Measurements from ENCODE around the gene CAMK2N2.

Gene CAMK2N2

DNA sequence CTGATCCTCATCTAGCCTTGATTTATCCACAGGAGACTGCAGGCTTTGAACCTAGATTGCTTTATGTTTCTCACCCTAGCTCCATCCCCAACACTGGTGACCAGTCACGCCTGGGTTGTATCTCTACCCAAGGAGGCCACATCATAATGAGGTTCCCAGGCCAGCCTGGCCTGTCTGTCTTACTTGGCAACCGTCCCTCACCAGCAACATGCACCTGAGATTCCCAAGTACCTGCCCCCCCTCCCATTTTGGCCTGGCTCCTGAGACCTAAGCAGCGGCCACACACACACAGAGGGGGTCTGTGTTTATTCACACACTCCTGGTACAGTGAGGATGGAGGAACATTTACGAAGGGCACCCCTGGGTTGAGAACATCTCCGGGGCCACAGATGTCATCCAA, 2.4 kb downstream of the CAMK2N2 start:
- no peak for DNase-seq (ENCODE audit: low spot score)
- TF ChIP-seq, protein P1, sequence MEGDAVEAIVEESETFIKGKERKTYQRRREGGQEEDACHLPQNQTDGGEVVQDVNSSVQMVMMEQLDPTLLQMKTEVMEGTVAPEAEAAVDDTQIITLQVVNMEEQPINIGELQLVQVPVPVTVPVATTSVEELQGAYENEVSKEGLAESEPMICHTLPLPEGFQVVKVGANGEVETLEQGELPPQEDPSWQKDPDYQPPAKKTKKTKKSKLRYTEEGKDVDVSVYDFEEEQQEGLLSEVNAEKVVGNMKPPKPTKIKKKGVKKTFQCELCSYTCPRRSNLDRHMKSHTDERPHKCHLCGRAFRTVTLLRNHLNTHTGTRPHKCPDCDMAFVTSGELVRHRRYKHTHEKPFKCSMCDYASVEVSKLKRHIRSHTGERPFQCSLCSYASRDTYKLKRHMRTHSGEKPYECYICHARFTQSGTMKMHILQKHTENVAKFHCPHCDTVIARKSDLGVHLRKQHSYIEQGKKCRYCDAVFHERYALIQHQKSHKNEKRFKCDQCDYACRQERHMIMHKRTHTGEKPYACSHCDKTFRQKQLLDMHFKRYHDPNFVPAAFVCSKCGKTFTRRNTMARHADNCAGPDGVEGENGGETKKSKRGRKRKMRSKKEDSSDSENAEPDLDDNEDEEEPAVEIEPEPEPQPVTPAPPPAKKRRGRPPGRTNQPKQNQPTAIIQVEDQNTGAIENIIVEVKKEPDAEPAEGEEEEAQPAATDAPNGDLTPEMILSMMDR (IDR thresholded peaks at IDR 0.05; ENCODE audit: extremely low read depth, missing control alignments), result no peak

GRCh38 chr3:184257083-184257915, 4.1 kb downstream of the CAMK2N2 start:
- DNase-seq (ENCODE audit: low spot score), result no peak

GRCh38 chr3:184255291-184256039, 5.9 kb downstream of the CAMK2N2 start:
- no peak for DNase-seq (ENCODE audit: low spot score)
- TF ChIP-seq, protein P1 (IDR thresholded peaks at IDR 0.05; ENCODE audit: extremely low read depth, missing control alignments), result no peak

More at GRCh38 chr3:184257083-184257915, 4.1 kb downstream of the CAMK2N2 start:
- TF ChIP-seq, protein P1 (IDR thresholded peaks at IDR 0.05; ENCODE audit: extremely low read depth, missing control alignments), result no peak

DNA sequence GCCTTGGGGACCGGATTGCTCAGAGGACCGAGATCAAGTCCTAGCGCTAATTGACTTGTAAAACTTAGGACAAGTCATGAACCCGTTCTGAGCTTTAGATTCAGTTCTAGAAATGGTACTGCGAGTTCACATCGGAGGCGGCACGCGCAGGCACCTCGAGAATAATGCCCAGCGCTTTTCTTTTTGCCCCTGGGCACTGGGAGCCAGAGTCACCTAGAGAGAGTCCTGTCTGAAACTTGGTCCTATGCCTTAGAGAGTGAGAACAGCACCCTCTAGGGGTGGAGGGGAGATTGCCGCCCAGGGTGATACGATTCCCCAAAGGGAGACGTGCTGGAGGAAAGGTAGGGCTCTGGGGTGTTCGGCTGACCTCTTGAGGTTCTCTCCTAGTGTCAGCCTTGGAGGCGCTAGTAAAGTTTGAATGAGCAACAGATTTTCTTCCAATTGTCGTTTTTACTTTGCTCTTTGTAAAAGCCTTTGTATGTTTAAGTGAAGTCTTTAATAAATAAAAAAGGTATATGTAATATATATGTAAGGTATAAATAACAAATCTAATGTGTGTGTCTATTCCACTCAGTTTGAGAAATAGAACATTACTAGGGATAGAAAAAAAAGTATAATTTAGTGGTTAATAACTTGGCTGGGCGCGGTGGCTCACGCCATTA, 11.1 kb downstream of the CAMK2N2 start:
- TF ChIP-seq, protein P1 (IDR thresholded peaks at IDR 0.05; ENCODE audit: extremely low read depth, missing control alignments), result peak; percentile 83
- DNase-seq (ENCODE audit: low spot score), result peak; percentile 92

- DNase-seq (ENCODE audit: low spot score), result peak; percentile 97
- TF ChIP-seq, protein P1 (IDR thresholded peaks at IDR 0.05; ENCODE audit: extremely low read depth, missing control alignments), result no peak
These were observed 11.8 kb downstream of the CAMK2N2 start, which contains the start of gene EEF1AKMT4 for GRCh38 chr3:184249412-184250166. Gene EEF1AKMT4 (plus strand): TSS chr3:184249672. CDS start chr3:184249695, 23 bp downstream.

DNA sequence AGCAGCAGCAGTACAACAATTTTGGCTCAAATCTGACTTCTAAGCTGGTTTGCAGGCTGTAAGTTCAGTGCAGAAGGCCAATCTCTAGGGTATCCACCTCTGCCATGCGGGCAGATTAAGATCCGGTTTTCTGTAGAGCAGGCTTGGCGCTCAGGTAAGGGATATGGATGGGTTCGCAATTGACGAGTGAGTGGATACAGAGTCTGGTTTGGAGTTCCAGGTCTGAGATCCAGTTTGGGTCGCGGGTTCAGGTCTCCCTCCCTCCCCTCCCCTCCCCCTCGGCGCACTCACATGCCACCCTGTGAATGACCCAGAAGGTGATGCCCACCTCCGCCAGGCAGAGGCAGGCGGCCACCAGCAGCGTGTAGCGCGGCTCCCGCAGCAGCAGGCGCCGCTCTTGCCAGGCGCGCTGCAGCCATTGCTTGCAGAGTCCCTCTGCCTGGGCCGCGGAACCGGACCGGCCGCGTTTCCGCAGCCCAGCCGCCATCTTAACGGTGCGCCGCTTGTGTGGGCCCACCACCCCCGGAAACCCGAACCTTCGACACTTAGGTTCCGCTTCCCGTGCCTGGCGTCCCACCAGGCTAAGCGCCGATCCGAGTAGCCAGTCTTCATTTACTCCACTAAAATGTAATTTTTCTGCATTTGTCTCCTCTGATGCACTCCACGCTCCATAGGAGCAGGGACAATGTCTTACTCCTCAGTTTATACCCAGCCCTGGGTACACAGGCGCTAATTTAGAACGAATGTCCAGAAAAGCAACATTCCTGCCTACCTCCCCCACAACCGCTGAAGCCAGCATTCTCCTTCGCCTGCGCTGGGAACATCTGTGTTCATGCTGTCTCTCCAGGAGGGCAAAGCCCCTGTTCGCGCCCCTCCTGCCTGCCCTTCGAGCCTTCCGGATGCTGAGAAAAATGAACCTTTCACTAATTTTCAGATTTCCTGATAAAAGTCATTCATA, 12.6 kb downstream of the CAMK2N2 start, which contains the start of gene ALG3:
TSS of gene ALG3 (minus strand) at position 509 of the 958 bp plus-strand sequence. CDS start at position 487, 22 bp downstream.
- peak; percentile 90 for DNase-seq (ENCODE audit: low spot score)
- TF ChIP-seq, protein P1 (IDR thresholded peaks at IDR 0.05; ENCODE audit: extremely low read depth, missing control alignments), result no peak
